Stimulated activated naive CD4-positive, alpha-beta T cell treated with Interleukin-2 at 50 U/mL for 16 hours (primary cell): ENCODE data around the gene CTNNB1.
"Not testable (repeated sequence)": the region's sequence is repeated elsewhere in the genome, so short reads cannot be mapped to it uniquely, and the experiment has no call there.

Source experiments
- DNase-seq: peaks from one replicate; lab custom pipeline; 2025; lab: John Stamatoyannopoulos, UW

The CTNNB1 gene

DNA sequence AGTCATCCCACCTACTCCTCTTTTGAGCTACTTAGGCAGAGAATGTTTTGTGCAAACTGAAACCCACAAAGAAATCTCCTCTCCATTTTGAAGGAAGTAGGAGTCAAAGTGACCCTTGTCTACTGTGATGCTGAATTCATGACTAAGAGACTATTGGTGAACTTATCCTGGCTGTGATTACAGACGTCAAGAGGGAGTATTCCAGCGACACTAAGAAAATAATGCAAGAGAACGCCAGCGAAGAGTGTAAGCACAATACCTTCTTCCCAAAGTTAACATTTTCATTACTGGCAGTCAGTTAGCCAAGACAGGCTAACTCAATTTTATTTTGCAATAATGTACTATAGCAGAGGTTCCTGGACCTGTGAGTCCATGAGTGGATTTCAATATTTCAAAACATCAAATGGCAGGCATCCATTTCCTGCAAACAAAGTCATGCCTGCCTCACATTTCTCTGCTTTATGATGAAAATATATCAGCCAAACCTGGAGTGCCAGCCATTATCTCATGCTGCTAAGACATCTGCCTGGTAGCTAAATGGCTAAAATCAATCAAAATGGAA lies 59.0 kb downstream of the CTNNB1 start:
- DNase-seq = no peak

DNA sequence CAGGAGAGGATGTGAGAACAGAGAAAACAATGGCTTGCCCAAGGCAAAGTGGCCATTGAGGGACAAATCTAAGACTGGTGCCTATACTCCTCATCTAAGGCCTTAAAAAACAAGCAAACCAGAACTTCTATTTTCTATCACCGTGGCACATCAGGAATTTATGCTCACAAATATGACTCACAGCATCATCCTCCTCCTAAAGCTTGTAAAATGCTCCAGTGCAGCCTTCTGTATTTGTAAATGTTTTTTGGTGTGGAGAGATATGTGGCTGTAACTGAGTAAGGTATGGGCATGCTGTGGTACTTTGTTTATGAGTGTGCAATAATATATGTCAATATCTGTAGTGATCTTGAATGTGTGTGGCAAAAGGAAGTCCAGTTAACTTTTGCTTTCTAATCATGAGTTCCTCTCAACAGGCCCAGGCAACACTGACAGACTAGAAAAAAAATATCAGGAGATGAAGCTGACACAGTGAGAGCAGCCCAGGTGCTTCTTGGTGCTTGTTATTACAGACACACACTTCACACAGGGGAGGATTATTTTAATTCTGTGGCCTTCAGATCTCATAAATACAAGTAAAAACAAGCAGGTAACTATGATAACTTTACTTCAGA lies 60.3 kb downstream of the CTNNB1 start:
- no peak for DNase-seq

DNA sequence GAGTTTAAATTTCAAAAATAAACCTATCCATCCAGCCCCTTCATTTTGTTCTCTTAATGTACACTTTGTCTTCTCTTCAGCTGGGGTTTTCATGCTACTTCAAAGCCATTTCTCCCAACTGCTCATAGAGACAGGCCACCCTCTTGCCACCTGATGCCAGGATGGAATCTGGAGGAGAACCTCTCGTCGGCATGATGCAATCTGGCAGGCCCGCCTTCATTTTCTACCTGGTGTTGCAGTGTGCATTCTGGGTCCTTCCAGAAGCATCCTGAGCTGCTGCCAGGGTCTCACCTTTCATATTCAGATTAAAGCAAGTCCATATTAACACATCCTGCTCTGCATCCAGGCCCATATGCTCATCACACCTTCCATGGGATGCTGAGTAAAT lies 60.8 kb downstream of the CTNNB1 start:
- DNase-seq = no peak

DNA sequence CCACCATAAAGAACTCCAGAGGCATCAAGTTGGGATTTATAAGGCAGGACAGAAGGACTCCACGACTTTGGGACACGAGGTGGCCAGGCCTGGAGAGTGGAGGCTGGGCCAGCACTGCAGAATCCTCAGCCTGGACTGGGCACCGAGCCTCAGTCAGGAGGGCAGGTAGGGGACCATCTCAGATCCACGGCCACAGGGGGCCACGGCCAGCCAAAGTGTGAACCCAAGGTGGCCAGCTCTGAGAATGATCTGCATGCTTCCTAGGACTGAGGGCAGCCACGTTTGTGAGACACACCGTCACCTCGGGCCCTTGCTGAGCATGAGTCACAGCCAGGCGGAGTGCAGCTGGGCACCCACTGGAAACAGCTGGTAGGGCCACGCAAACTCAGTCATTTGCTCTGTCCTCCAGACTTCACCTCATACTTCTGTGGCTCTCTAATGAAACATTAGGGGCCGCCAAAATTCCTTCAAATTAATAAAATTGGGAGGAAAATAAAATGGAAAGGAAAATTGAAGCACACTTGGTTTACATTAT lies 65.8 kb downstream of the CTNNB1 start:
- DNase-seq = no peak

DNA sequence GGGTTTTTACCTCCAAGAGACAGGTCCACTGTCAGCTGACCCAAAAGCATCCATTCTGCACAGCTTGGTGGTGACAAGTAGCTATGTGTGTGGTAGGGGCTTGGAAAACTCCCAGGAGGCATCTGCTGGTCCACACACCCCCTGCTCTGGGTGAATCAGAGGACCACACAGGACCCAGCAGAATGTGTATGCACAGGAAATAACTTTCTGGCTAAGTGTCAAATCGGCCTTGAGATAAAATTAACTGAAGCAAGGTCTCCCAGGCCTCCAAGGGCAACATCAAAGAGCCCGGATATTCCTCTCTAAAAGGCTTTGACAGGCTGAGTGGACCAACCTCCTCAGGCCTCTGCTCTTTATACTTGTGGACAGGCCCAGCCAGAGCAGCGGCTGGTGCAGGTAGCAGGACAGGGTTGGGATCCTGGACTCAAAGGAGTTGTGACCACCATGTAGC lies 66.5 kb downstream of the CTNNB1 start:
- no peak for DNase-seq

DNA sequence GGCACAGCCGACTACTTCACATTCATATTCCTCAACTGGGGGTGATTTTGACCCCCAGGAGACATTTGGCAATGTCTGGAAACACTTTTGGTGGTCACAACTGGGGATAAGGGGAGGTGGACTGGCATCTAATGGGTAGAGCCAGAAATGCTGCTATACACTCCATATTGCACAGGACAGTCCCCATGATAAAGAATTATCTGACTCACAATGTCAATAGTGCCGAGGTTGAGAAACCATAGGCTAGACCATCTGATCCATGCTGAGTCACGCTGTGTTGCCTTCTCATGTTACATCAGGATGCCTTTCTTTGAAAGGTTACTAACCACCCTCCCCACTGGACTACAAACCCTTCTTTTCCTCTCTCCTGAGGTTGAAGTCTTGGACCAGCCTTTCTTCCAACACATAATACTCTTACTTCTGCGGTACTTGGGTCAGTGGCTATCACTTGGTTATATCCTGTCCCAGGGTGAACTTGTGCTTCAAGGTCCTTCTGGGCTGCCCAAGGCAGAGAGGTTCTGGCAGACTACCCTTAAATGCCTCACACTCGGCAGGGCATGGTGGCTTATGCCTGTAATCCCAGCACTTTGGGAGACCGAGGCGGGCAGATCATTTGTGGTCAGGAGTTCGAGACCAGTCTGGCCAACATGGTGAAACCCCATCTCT lies 68.8 kb downstream of the CTNNB1 start:
- no peak for DNase-seq

DNA sequence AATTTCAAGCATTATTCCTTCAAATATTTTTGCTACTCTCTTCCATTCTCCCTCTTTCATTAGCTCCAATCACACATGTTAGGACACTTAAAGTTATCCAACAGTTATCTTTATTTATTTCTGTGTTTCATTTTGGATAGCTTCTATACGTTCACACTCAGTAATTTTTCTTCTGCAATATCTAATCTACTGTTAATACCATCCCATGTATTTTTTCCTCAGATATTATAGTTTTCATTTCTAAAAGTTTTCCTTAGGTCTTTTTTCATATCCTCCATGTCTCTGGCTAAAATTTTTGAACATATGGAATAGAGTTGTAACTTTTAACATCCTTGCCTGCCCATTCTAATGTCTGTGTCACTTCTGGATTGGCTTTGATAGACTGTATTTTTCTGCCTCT lies 73.4 kb downstream of the CTNNB1 start:
- DNase-seq = no peak

DNA sequence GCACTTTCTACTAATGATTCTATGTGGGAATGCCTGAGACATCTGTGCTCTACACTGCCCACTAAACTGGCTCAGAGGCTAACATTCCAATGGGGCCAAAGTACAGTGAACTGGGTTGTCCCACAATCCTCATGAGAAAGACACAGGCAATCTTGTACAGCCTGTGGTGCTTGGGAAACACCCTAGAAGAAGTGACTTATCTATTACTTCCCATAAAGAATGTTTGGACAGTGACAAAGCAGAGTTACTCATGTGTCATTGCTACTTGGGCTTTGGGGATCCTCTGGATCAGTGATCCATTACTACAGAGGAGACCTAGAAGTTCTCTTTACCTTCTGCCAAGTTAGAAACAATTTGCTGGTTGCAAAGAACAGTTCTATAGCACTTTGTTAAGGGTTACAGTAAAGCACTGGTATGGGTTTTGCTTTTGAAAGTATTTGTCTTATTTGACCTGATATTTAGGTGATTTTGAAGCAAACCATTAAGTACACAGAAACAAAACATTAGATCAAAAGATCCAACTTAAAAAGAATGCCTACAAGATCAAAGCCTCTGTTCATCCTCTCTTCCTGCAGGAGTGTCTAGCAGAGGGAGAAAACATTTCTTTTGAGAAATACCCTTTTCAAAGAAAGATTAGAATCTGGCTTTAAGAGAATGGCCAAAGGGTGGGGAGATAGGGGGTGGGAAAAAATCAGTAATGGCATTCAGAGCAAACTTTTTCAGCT lies 75.8 kb downstream of the CTNNB1 start:
- no peak for DNase-seq

DNA sequence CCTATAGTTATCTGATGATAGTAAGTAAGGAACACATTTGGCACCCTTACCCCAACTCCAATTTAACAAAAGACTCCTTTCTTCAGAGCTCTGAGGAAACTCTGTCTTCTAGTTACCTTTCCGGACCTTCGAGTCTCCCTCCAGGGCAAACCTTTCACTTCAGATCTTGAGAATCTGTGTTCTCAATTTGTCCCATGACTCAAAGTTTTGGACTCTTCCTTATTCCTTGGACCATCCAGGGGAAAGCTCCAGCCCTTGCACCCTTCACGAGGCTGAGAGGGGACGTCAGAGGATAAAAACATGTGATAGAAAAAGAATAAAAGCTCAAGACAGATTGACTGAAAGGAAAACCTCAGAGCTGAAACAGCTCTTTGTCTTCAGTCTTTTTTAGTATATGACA lies 76.9 kb downstream of the CTNNB1 start:
- no peak for DNase-seq

DNA sequence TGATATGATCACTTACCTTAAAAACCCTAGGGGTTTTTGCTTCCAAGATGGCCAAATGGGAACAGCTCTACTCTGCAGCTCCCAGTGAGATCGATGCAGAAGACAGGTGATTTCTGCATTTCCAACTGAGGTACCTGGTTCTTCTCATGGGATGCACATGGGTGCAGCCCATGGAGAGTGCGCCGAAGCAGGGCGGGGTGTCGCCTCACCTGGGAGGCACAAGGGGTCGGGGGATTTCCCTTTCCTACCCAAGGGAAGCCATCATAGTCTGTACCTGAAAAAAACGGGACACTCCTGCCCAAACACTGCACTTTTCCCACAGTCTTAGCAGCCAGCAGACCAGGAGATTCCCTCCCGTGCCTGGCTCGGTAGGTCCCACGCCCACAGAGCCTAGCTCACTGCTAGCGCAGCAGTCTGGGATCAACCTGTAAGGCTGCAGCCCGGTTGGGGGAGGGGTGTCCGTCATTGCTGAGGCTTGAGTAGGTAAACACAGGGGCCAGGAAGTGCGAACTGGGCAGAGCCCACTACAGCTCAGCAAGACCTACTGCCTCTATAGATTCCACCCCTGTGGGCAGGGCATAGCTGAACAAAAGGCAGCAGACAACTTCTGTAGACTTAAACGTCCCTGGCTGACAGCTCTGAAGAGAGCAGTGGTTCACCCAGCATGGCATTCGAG lies 78.6 kb downstream of the CTNNB1 start:
- no peak for DNase-seq

DNA sequence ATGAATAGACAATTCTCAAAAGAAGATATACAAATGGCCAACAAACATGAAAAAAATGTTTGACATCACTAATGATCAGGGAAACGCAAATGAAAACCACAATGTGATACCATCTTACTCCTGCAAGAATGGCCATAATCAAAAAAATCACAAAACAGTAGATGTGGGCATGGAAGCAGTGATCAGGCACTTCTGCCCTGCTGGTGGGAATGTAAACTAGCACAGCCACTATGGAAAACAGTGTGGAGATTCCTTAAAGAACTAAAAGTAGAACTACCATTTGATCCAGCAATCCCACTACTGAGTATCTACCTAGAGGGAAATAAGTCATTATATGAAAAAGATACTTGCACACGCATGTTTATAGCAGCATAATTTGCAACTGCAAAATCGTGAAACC lies 85.6 kb downstream of the CTNNB1 start:
- not testable (repeated sequence) for DNase-seq

DNA sequence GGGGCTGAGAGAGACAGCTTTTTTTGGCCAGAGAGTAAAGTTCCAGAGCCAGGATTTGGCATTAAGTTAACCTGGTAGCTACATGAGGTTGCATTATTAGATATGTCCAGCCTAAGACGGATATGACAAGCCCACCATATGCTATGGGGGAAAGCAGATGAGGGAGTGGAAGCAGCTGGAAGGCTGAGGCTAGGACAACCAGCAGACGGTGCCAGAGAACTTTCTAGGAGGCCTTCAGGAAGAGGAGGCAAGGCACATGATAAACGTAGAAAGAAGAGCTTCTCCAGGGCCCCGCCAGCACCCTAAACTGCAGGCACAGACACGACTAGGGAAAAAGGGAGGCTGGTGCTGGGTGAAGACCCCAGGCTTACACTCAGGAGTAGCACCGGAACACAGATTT lies 87.0 kb downstream of the CTNNB1 start:
- no peak for DNase-seq

DNA sequence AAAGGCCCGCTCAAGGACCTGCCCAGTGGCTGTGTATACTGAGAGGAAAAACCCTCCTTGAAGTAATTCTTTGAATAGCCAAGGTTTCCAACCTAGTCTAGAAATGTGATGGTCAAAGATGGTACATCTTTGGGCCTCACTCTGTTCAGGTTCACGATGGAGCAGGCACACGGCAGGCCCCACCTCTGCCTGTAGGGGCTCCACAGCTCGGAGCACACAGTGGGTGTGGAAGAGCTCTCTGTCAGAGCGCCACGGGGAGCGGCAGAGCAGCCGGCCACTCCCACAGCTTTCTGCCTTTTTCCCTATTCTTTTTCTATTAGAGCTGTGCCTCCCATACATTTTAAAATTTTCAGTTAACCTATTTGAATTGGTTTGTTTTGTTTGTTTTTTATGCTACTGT lies 89.5 kb downstream of the CTNNB1 start:
- DNase-seq = no peak
